Smooth muscle cell (in vitro differentiated cells): ENCODE measurements around the gene DCLK2. TPM values are rescaled to one million over a fixed set of nuclear protein-coding genes. Genes with fewer than 3 reads are reported as not detected.

Source experiments
- DNase-seq: peaks from one replicate; lab custom pipeline; 2025; ENCODE audit not compliant: unreplicated experiment; lab: John Stamatoyannopoulos, UW
- H2AFZ ChIP-seq: fragments of 200-600 bp; sonication (generic); 2 replicates; pipeline ENCODE4 v1.6.0; 2016; ENCODE audit warnings: antibody characterized with exemption, low read depth, mild to moderate bottlenecking
- H3F3A ChIP-seq: fragments of 200-600 bp; sonication (generic); 2 replicates; pipeline ENCODE4 v1.6.0; 2017; ENCODE audit warnings: antibody characterized with exemption, low read depth
- H3K27ac ChIP-seq: fragments of 200-600 bp; sonication (generic); 2 replicates; pipeline ENCODE4 v1.5.1; 2016; ENCODE audit warnings: low read depth, mild to moderate bottlenecking
- H3K27me3 ChIP-seq: fragments of 200-600 bp; sonication (generic); 2 replicates; pipeline ENCODE4 v1.6.1; 2016; ENCODE audit warnings: low read depth, mild to moderate bottlenecking
- H3K36me3 ChIP-seq: fragments of 200-600 bp; sonication (generic); 2 replicates; pipeline ENCODE4 v1.5.1; 2016; ENCODE audit warnings: low read depth
- H3K4me1 ChIP-seq: fragments of 200-600 bp; sonication (generic); 2 replicates; pipeline ENCODE4 v1.5.1; 2016; ENCODE audit warnings: low read depth
- H3K4me2 ChIP-seq: fragments of 200-600 bp; sonication (generic); 2 replicates; pipeline ENCODE4 v1.6.0; 2016; ENCODE audit warnings: mild to moderate bottlenecking
- H3K4me3 ChIP-seq: fragments of 200-600 bp; sonication (generic); 2 replicates; pipeline ENCODE4 v1.5.1; 2016; ENCODE audit warnings: mild to moderate bottlenecking
- H3K79me2 ChIP-seq: fragments of 200-600 bp; sonication (generic); 2 replicates; pipeline ENCODE4 v1.6.0; 2016; ENCODE audit warnings: low read depth, mild to moderate bottlenecking
- H3K9ac ChIP-seq: fragments of 200-600 bp; sonication (generic); 2 replicates; pipeline ENCODE4 v1.6.0; 2016; ENCODE audit warnings: low read depth
- H3K9me3 ChIP-seq: fragments of 200-600 bp; sonication (generic); replicated peaks from 2 replicates; pipeline ENCODE4 v1.5.1; 2016; ENCODE audit warnings: low read depth
- H4K20me1 ChIP-seq: fragments of 200-600 bp; sonication (generic); 2 replicates; pipeline ENCODE4 v1.6.0; 2016; ENCODE audit warnings: low read depth
- CTCF ChIP-seq: fragments of 200-600 bp; sonication (generic); IDR thresholded peaks from 2 replicates; pipeline ENCODE4 v1.5.1; 2017; ENCODE audit warnings: borderline replicate concordance, mild to moderate bottlenecking, antibody characterized with exemption; ENCODE audit not compliant: insufficient read depth, poor library complexity, severe bottlenecking
- WGBS: methylation state at CpG from one replicate; pipeline ENCODE4 v1.1.7; 2016; ENCODE audit warnings: low lambda C conversion rate; 5-methylcytosine and 5-hydroxymethylcytosine counted together
- polyA plus RNA-seq: library from polyadenylated mRNA; unstranded; fragments of >200 nt; fragmentation: Nextera tagmentation; extraction: Ambion mirVana; gene quantifications from 2 replicates; pipeline ENCODE4 v1.2.1, GENCODE V29; 2016
- total RNA-seq: library from RNA; depleted of rRNA; stranded (reverse); fragments of >200 nt; gene quantifications from 2 replicates; pipeline ENCODE4 v1.2.3, GENCODE V29; 2014

DCLK2 gene
- total and polyA plus RNA-seq, 2 experiments from 2014 or later, result 1.3 to 4.8 TPM

- H3F3A ChIP-seq, result peaks cover 9% of the 10 kb centered on the region
- DNase-seq, result no peak
- H3K9me3 ChIP-seq, result no peaks in the 10 kb centered on the region
- H3K27me3 ChIP-seq, result no peaks in the 10 kb centered on the region
- H3K4me3 ChIP-seq, result no peak overlapping the region
- H3K9ac ChIP-seq, result peak overlapping the region; percentile 66
- peak overlapping the region; percentile 36 for H2AFZ ChIP-seq
- TF ChIP-seq CTCF, result no peak
- peak overlapping the region; percentile 95 for H3K27ac ChIP-seq
- no peaks in the 10 kb centered on the region for H4K20me1 ChIP-seq
- H3K4me1 ChIP-seq, result peaks cover 31% of the 10 kb centered on the region
- no peaks in the 10 kb centered on the region for H3K79me2 ChIP-seq
- H3K4me2 ChIP-seq, result peak overlapping the region; percentile 73
- H3K36me3 ChIP-seq, result no peaks in the 10 kb centered on the region
These were observed 158.4 kb downstream of the DCLK2 start for GRCh38 chr4:150236626-150237025.

- Histone ChIP-seq H2AFZ (peak overlapping the region; percentile 60), H3K9ac (peak overlapping the region; percentile 74), H3K4me1 (peaks cover 31% of the 10 kb centered on the region), H3K36me3 (no peaks in the 10 kb centered on the region), H3K27ac (peak overlapping the region; percentile 95), H3K4me2 (peak overlapping the region; percentile 76), H3K4me3 (peak overlapping the region; percentile 16), H3K79me2 (no peaks in the 10 kb centered on the region), H3K27me3 (no peaks in the 10 kb centered on the region), H3K9me3 (no peaks in the 10 kb centered on the region), H4K20me1 (no peaks in the 10 kb centered on the region), H3F3A (peaks cover 9% of the 10 kb centered on the region)
- under 1% methylated on average over 6 of the region's 6 CpGs for WGBS
- no peak for DNase-seq
- TF ChIP-seq CTCF, result no peak
These were observed 159.0 kb downstream of the DCLK2 start for GRCh38 chr4:150237110-150237872.

- Histone ChIP-seq H3K4me2 (peak overlapping the region; percentile 76), H3K4me3 (no peak overlapping the region), H3K9ac (peak overlapping the region; percentile 5), H3K9me3 (no peaks in the 10 kb centered on the region), H3K36me3 (no peaks in the 10 kb centered on the region), H4K20me1 (no peaks in the 10 kb centered on the region), H3F3A (peaks cover 9% of the 10 kb centered on the region), H3K79me2 (no peaks in the 10 kb centered on the region), H3K27me3 (no peaks in the 10 kb centered on the region), H2AFZ (no peak overlapping the region), H3K4me1 (peaks cover 31% of the 10 kb centered on the region), H3K27ac (peak overlapping the region; percentile 95)
- WGBS, result 96% methylated on average over 1 of the region's 1 CpG
- no peak for DNase-seq
- no peak for TF ChIP-seq CTCF
These were observed 160.3 kb downstream of the DCLK2 start for GRCh38 chr4:150238591-150238990.

- no peaks in the 10 kb centered on the region for H3K36me3 ChIP-seq
- peaks cover 11% of the 10 kb centered on the region for H3F3A ChIP-seq
- no peak overlapping the region for H3K4me3 ChIP-seq
- H3K79me2 ChIP-seq, result no peaks in the 10 kb centered on the region
- H2AFZ ChIP-seq, result no peak overlapping the region
- TF ChIP-seq CTCF, result no peak
- no peak overlapping the region for H3K4me2 ChIP-seq
- no peak overlapping the region for H3K9ac ChIP-seq
- H3K27me3 ChIP-seq, result no peaks in the 10 kb centered on the region
- no peaks in the 10 kb centered on the region for H4K20me1 ChIP-seq
- no peaks in the 10 kb centered on the region for H3K9me3 ChIP-seq
- H3K27ac ChIP-seq, result no peak overlapping the region
- no peak for DNase-seq
- H3K4me1 ChIP-seq, result peaks cover 36% of the 10 kb centered on the region
These were observed 161.8 kb downstream of the DCLK2 start for GRCh38 chr4:150240011-150240410.
